Activated naive CD8-positive, alpha-beta T cell treated with anti-CD3 and anti-CD28 coated beads, Interleukin-2, amount 50 U/mL, for 16 hours (primary cell): ENCODE data around the gene ETV2.
"Not testable (repeated sequence)": the region's sequence is repeated elsewhere in the genome, so short reads cannot be mapped to it uniquely, and the experiment has no call there.

ENCODE experiments used
- DNase-seq: peaks from one replicate; pipeline ENCODE4 v3.0.0-alpha.2; 2020; ENCODE audit warnings: low read depth, low spot score

The ETV2 gene

GRCh38 chr19:35657904-35658700 is 16.6 kb downstream of the ETV2 start:
- DNase-seq: no peak

- no peak for DNase-seq
Observed at GRCh38 chr19:35661995-35662340, 20.4 kb downstream of the ETV2 start.

- DNase-seq: no peak
Observed at GRCh38 chr19:35663981-35664380, 22.4 kb downstream of the ETV2 start.

GRCh38 chr19:35665157-35665556 is 23.6 kb downstream of the ETV2 start:
- no peak for DNase-seq

GRCh38 chr19:35665604-35666003 is 24.1 kb downstream of the ETV2 start:
- no peak for DNase-seq

GRCh38 chr19:35666251-35666913 is 24.8 kb downstream of the ETV2 start, which contains the start of gene UPK1A:
UPK1A (plus strand) TSS chr19:35666517; CDS start chr19:35666813, 296 bp downstream.
- no peak for DNase-seq

GRCh38 chr19:35669566-35669965 is 28.0 kb downstream of the ETV2 start:
- DNase-seq: no peak

GRCh38 chr19:35669974-35670373 is 28.4 kb downstream of the ETV2 start:
- DNase-seq: no peak

- DNase-seq: no peak
Observed at GRCh38 chr19:35670686-35671085, 29.1 kb downstream of the ETV2 start.

- DNase-seq: no peak
Observed at GRCh38 chr19:35671818-35672217, 30.3 kb downstream of the ETV2 start.

GRCh38 chr19:35673121-35673804 is 31.7 kb downstream of the ETV2 start:
- no peak for DNase-seq

GRCh38 chr19:35675589-35676140 is 34.1 kb downstream of the ETV2 start:
- DNase-seq: no peak

- no peak for DNase-seq
Observed at GRCh38 chr19:35689836-35690235, 48.3 kb downstream of the ETV2 start.

GRCh38 chr19:35691106-35691505 is 49.6 kb downstream of the ETV2 start:
- not testable (repeated sequence) for DNase-seq

GRCh38 chr19:35692010-35692409 is 50.5 kb downstream of the ETV2 start:
- no peak for DNase-seq

- DNase-seq: no peak
Observed at GRCh38 chr19:35693422-35693821, 51.9 kb downstream of the ETV2 start.

- peak; percentile 87 for DNase-seq
Observed at GRCh38 chr19:35693835-35694599, 52.5 kb downstream of the ETV2 start.
